Measurements from ENCODE around the gene HORMAD2.
"Not testable (repeated sequence)": the region's sequence is repeated elsewhere in the genome, so short reads cannot be mapped to it uniquely, and the experiment has no call there.

DNA sequence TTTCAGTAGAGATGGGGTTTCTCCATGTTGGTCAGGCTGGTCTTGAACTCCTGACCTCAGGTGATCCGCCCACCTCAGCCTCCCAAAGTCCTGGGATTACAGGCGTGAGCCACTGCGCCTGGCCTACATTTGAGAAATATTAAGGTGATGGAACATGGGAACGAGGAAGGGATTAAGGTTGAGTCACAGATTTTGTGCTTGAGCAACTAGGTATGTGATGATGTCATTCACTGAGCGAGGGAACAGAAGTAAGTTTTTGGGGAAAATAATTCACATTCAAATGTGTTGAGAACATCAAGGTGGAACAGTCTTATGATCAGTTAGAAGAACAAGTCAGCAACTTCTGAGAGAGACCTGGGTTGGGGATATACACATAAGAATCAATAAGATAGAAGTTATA, 6.8 kb downstream of the HORMAD2 start:
- TF ChIP-seq, protein P1, sequence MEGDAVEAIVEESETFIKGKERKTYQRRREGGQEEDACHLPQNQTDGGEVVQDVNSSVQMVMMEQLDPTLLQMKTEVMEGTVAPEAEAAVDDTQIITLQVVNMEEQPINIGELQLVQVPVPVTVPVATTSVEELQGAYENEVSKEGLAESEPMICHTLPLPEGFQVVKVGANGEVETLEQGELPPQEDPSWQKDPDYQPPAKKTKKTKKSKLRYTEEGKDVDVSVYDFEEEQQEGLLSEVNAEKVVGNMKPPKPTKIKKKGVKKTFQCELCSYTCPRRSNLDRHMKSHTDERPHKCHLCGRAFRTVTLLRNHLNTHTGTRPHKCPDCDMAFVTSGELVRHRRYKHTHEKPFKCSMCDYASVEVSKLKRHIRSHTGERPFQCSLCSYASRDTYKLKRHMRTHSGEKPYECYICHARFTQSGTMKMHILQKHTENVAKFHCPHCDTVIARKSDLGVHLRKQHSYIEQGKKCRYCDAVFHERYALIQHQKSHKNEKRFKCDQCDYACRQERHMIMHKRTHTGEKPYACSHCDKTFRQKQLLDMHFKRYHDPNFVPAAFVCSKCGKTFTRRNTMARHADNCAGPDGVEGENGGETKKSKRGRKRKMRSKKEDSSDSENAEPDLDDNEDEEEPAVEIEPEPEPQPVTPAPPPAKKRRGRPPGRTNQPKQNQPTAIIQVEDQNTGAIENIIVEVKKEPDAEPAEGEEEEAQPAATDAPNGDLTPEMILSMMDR (IDR thresholded peaks at IDR 0.05; ENCODE audit: extremely low read depth in 1 of 2, insufficient read depth in 1 of 2, low read depth in 1 of 2, low read length in 2 of 2), result not testable (repeated sequence)
- not testable (repeated sequence) for TF ChIP-seq POLR2A (IDR thresholded peaks at IDR 0.05; ENCODE audit: low read depth, low read length)

Data from endothelial cell of umbilical vein (primary cell).